NOMO-1 (cell line): ENCODE data around the gene ASCC1.
"Not testable (repeated sequence)": the region's sequence is repeated elsewhere in the genome, so short reads cannot be mapped to it uniquely, and the experiment has no call there.

ENCODE experiments used
- DNase-seq, 2 experiments: peaks; one replicate each; lab custom pipeline; 2025; ENCODE audit not compliant: unreplicated experiment in 2 of 2; lab: John Stamatoyannopoulos, UW

ASCC1 gene

DNA sequence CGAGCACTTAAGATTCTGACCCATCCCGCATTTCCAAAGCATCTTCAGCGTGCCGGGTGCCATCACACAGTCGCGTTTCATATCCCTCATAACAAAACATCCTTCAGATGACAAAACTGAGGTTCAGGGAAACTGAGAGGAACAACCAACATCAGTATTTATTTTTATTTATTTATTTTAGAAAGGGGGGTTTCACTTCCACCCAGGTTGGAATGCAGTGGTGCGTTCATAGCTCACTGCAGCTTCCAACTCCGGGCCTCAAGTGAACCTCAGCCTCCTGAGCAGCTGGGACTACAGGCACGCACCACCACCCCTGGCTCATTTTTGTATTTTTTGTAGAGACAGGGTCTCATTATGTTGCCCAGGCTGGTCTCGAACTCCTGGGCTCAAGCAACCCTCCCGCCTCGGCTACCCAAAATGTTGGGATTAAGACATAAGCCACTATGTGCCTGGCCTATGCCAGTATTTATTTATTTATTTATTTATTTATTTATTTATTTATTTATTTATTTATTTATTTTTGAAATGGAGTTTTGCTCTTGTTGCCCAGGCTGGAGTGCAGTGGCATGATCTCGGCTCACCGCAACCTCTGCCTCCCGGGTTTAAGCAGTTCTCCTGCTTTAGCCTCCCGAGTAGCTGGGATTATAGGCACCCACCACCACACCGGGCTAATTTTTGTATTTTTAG, 33.2 kb upstream of the ASCC1 start:
- not testable (repeated sequence) for DNase-seq

- peak; percentile 67 to 70 for DNase-seq
These were observed 32.5 kb upstream of the ASCC1 start for GRCh38 chr10:72248468-72249151.

- DNase-seq, result no peak
These were observed 30.0 kb upstream of the ASCC1 start for GRCh38 chr10:72245949-72246525.

DNA sequence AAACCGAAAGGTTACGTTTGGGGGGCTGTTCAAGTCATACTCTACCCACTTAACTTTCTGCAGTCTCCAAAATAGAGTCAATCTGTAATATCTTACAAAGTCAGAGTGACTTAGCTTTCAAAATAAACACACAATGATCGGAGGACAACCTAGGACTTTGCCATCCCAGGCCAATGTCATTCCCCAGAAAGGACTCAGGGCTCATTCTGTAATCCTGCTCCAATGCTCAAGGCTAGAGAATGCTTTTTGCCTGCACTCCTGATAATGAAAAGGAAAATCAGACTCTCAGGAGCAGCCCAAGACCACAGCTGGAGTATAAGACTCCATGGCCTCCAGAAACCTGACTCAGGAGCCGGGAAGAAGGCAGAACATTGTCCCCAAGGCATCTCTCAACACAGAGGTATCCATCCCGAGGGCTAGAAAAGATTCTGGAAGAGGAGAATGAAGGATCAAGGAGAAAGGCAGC, 28.5 kb upstream of the ASCC1 start:
- DNase-seq, result no peak

DNA sequence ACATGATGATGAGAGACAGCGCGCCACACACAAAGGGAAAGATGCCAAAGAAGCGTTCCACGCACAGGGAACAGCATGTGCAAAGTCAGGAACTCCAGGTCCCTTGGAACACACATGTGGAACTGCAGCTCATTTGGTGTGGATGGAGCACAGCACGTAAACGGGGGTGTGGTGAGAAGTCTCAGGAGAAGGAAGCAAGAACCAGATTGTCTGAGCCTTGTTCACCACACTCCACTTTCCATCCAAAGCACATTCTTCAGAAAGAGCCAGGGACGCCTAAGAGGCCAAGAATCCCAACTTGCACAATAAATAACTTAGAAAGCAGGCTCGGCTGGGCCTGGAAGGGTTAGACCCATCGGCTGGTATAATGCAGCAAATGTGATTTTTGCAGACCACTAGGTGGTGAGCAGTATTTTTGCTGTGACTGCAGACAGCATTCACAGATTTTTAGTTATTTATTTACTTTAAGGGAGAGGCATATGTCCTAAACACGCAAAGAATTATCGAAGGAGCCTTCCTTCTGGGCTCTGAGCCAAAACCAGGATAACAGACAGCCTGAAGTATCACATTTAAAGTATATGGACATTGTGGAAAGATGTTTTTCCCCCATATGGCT, 27.9 kb upstream of the ASCC1 start:
- no peak for DNase-seq

DNA sequence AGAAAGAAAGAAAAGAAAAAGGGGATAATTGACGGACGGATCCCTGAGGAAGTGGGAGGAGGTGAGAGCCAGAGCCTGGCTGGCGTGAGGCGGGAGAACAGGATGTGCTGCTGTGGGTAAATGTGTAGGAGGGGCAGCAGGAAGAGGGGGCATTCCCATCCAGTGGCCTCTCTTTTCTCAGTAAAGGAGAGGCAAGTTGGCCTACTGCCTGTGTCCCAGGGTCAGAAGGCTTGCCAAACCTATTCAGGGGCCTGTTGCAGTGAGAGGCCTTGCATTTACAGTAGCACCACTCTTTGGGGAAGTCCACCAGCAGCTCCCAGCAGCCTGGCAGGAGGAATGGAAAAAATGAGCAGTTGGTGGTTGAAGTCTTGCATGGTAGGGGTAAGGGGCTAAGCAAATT, 26.6 kb upstream of the ASCC1 start:
- no peak for DNase-seq

GRCh38 chr10:72241691-72242252, 25.7 kb upstream of the ASCC1 start:
- no peak for DNase-seq

DNA sequence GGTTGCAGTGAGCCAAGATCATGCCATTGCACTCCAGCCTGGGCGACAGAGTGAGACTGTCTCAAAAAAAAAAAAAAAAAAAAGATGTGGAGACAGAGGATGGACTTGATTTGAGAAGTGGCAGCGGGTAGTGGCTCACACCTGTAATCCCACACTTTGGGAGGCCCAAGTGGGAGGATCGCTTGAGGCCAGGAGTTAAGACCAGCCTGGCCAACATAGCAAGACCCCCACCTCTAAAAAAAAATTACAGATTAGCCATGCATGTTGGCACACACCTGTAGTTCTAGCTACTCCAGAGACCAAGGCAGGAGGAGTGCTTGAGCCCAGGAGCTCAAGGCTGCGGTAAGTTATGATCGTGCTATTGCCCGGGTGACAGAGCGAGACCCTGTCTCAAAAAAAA, 24.3 kb upstream of the ASCC1 start:
- no peak for DNase-seq

DNA sequence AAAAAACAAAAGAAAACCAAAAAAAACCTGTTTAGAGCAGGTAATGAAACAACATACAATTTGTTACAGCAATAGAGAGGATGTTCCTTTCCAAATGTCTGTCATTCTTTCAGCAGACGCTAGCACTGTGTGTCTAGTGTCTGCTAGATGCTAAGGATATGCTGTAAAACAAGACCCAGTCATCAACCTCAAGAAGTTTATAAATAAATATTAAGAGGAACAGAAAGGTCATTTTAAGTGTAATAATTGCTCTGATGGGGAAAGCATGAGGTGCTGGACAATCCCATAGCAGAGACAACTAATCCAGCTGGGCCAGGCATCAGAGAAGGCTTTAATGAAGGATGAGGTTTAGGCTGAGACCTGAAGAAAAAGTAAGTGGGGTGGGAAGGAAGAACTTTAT, 23.3 kb upstream of the ASCC1 start:
- DNase-seq, result peak in 1 of 2 experiments; percentile 11

- no peak for DNase-seq
These were observed 22.5 kb upstream of the ASCC1 start for GRCh38 chr10:72238392-72239175.

DNA sequence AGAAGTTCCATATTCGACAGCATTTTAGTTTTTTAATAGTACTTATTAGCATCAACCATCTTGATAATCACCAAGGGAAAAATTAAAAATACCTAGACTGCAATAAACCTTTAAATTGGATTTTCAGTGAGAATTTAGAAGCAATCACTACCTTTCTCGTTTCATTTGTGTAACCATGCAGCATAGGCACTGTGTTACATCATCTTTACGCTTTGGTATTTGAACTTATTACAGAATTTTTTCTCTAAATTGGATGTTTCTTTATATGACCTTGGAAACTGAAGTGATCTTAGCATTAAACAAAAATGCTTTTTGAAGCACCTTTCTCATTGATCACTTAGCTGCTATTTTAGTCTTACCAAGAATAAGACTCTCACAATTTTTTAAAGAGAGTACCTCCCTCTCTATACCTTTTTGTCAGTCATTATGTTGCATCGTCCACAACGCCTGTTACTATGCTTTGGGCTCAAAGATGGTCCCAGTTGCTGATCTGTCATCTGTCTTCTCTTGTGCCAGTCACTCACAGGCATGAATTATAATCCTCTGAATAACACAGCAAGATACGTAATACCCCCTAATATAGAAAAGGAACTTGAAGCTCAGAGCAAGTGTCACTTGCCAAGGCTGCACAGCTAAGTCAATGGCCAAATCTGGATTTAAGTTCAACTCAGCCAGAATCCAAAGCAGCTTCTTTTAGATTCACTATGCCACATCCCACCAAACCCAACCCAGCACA, 19.6 kb upstream of the ASCC1 start:
- no peak for DNase-seq

GRCh38 chr10:72234560-72235095, 18.6 kb upstream of the ASCC1 start:
- DNase-seq, result no peak

DNA sequence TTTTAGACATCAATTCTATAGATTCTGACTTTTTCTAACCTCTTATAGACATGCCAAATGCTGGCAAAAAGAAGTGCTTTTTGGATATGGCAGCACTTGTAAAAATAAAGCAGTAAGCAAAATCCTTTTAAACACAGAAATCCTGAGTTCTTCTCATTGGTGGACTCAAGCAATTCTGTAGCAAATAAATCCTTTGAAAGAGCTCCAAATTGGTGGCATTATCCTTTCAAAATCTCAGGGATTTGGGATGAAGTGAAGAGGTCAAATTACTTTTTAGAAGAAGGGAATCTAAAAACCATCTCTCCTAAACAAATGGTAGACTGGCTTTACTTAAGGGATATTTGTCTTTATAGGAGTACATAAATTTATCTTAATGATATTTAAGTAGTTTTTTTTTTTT, 17.5 kb upstream of the ASCC1 start:
- no peak for DNase-seq

DNA sequence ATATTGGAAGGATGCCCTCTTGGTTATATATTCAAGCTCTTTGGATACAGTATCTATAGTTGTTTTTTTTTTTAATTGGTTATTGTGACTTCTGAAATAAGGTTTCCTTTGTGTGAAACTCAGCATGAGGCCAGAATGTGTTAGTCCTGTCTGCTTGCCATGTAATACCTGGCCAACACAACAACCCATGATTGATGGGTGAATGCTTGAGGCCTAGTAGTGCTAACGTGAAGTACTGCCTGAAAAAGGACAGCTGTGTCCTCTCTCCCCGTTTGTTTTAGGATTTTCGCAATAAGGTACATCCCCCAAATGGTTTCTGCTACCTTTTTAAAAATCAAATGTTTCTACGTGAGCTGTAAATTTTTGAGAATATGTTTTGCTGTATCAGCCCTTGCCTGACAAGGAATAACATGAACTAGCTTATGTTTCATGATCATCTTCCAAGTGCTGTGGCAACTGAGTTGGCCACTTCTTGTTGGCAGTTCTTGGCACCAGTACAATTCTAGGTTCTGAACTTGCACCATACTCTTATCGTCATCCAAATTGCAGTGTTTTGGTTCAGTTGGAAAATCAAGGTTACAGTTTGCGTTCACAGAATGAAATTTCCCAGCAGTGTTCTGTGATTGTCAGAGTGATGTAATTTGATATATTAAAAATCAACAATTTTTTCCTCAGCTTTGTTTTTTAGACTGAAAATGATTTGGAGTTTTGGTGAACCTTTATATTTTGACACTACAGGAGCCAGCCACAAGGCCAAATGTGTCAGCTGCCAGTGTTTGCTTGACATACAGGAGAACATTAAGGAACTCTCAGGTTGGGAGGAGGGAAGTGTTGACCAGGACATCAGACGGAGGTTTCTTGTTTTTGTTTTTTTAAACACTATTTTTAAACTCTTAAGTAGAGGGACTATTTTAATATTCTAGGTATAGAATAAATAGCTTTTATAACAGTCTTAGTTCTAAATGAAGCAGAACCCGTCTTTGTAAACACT, 13.5 kb upstream of the ASCC1 start:
- DNase-seq, result no peak

- no peak for DNase-seq
These were observed 12.3 kb upstream of the ASCC1 start for GRCh38 chr10:72228318-72228751.

- DNase-seq, result no peak
These were observed 11.8 kb upstream of the ASCC1 start for GRCh38 chr10:72227826-72228225.

DNA sequence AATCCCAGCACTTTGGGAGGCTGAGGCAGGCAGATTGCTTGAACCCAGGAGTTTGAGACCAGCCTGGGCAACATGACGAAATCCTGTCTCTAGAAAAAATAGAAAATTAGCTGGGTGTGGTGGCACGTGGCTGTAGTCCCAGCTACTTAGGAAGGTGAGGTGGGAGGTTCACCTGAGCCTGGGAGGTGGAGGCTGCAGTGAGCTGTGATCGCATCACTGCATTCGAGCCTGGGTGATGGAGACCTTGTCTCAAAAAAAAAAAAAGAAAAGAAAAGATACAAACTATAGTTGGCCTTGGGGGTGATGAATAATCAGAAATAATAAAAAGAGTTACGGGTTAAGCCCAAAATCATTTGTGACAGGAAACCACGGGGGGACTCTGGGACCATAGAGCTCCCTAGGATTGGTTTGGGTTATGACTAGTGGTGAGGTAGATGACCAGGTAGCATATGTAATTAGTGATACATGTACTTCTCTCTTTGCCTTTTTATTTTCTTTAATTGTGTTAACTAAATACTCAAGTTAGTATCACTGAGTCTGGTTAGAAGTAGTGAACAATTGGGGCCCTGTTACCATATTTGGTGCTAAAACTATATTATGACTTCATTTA, 10.4 kb upstream of the ASCC1 start:
- no peak for DNase-seq

- not testable (repeated sequence) for DNase-seq
These were observed 8.1 kb upstream of the ASCC1 start for GRCh38 chr10:72224191-72224590.
